Measurements from ENCODE around the gene TRIM26. TPM values are rescaled to one million over a fixed set of nuclear protein-coding genes. Genes with fewer than 3 reads are reported as not detected.
A peak's percentile ranks its signal among the peaks of the same experiment; 100 is the strongest.

The TRIM26 gene
- total RNA-seq, 1 donor from 2014 or later: 36.5 TPM

DNA sequence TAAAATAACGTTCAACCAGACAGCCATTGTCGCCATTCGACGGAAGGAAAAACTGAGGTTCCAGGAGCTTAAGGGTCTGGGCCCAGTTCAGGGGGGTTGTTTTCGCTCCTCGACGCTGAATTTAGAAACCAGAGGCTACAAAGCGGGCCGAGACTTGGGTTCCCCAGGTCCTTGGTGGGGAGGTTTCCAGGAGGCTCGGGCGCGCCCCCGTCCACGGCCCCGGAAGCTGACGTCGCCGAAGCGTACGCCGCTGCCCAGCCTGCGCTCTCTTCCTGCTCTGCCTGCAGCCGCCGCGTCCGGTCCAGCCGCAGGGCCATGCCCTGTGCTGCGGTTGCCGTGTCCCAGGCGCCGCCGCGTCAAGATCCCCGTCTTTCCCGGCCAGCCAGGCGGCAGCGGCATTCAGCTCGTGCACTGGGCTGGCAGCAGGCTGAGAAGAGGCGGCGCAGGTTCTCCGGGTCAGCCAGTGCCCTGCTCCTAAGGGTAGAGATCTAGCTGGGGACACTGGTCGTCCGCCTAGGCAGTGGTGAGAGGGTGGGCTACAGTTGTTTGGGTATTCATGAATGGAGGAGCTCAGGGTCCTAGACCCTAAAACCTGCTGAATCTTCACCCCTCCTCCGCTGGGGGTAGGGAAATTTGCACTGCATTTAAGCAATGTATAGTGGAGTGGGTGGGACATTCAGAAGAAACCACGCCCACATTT, 901 bp upstream of the TRIM26 start:
- Mint-ChIP-seq H3K4me3 (peak overlapping the region; percentile 98), H3K9me3 (no peaks in the 10 kb centered on the region), H3K4me1 (peaks cover 48% of the 10 kb centered on the region), H3K36me3 (ENCODE audit: low read depth) (no peaks in the 10 kb centered on the region), H3K27ac (ENCODE audit: unreplicated experiment) (peak overlapping the region; percentile 96), H3K27me3 (ENCODE audit: low read depth) (no peaks in the 10 kb centered on the region)
- DNase-seq (ENCODE audit: low read depth, low spot score): peak; percentile 52
- TF ChIP-seq, protein P1, sequence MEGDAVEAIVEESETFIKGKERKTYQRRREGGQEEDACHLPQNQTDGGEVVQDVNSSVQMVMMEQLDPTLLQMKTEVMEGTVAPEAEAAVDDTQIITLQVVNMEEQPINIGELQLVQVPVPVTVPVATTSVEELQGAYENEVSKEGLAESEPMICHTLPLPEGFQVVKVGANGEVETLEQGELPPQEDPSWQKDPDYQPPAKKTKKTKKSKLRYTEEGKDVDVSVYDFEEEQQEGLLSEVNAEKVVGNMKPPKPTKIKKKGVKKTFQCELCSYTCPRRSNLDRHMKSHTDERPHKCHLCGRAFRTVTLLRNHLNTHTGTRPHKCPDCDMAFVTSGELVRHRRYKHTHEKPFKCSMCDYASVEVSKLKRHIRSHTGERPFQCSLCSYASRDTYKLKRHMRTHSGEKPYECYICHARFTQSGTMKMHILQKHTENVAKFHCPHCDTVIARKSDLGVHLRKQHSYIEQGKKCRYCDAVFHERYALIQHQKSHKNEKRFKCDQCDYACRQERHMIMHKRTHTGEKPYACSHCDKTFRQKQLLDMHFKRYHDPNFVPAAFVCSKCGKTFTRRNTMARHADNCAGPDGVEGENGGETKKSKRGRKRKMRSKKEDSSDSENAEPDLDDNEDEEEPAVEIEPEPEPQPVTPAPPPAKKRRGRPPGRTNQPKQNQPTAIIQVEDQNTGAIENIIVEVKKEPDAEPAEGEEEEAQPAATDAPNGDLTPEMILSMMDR (conservative IDR thresholded peaks at IDR 0.05): no peak

GRCh38 chr6:30213667-30213956, 406 bp upstream of the TRIM26 start:
- Mint-ChIP-seq H3K27ac (ENCODE audit: unreplicated experiment) (peak overlapping the region; percentile 96), H3K9me3 (no peaks in the 10 kb centered on the region), H3K4me1 (peaks cover 51% of the 10 kb centered on the region), H3K36me3 (ENCODE audit: low read depth) (no peaks in the 10 kb centered on the region), H3K4me3 (peak overlapping the region; percentile 98), H3K27me3 (ENCODE audit: low read depth) (no peaks in the 10 kb centered on the region)
- TF ChIP-seq, protein P1 (conservative IDR thresholded peaks at IDR 0.05): no peak
- no peak for DNase-seq (ENCODE audit: low read depth, low spot score)

GRCh38 chr6:30211899-30212298, 1.3 kb downstream of the TRIM26 start:
- no peaks in the 10 kb centered on the region for H3K27me3 Mint-ChIP-seq (ENCODE audit: low read depth)
- no peaks in the 10 kb centered on the region for H3K36me3 Mint-ChIP-seq (ENCODE audit: low read depth)
- H3K27ac Mint-ChIP-seq (ENCODE audit: unreplicated experiment): no peak overlapping the region
- H3K4me3 Mint-ChIP-seq: peak overlapping the region; percentile 98
- TF ChIP-seq, protein P1 (conservative IDR thresholded peaks at IDR 0.05): no peak
- no peak for DNase-seq (ENCODE audit: low read depth, low spot score)
- no peaks in the 10 kb centered on the region for H3K9me3 Mint-ChIP-seq
- peaks cover 64% of the 10 kb centered on the region for H3K4me1 Mint-ChIP-seq

GRCh38 chr6:30211306-30211705, 1.9 kb downstream of the TRIM26 start:
- Mint-ChIP-seq H3K36me3 (ENCODE audit: low read depth) (no peaks in the 10 kb centered on the region), H3K9me3 (no peaks in the 10 kb centered on the region), H3K27me3 (ENCODE audit: low read depth) (no peaks in the 10 kb centered on the region), H3K4me1 (peaks cover 67% of the 10 kb centered on the region), H3K27ac (ENCODE audit: unreplicated experiment) (no peak overlapping the region), H3K4me3 (peak overlapping the region; percentile 98)
- TF ChIP-seq, protein P1 (conservative IDR thresholded peaks at IDR 0.05): no peak
- DNase-seq (ENCODE audit: low read depth, low spot score): no peak

- no peaks in the 10 kb centered on the region for H3K9me3 Mint-ChIP-seq
- DNase-seq (ENCODE audit: low read depth, low spot score): no peak
Observed at GRCh38 chr6:30207619-30208295, 5.4 kb downstream of the TRIM26 start.

More at GRCh38 chr6:30207619-30208295, 5.4 kb downstream of the TRIM26 start:
- Mint-ChIP-seq H3K4me3 (no peak overlapping the region), H3K36me3 (ENCODE audit: low read depth) (no peaks in the 10 kb centered on the region), H3K27ac (ENCODE audit: unreplicated experiment) (no peak overlapping the region), H3K4me1 (peaks cover 56% of the 10 kb centered on the region), H3K27me3 (ENCODE audit: low read depth) (no peaks in the 10 kb centered on the region)
- TF ChIP-seq, protein P1 (conservative IDR thresholded peaks at IDR 0.05): no peak

Measured in neural crest cell (in vitro differentiated cells).